Ishikawa (cell line): ENCODE measurements around the gene CASP8.

Experiments
- CREB1 ChIP-seq: IDR thresholded peaks from 2 replicates; pipeline ENCODE4 v1.6.1; 2012; ENCODE audit warnings: low read depth
- EGR1 ChIP-seq: IDR thresholded peaks from 2 replicates; pipeline ENCODE4 v1.6.1; 2012
- EP300 ChIP-seq: IDR thresholded peaks from 2 replicates; pipeline ENCODE4 v1.6.1; 2012; ENCODE audit warnings: borderline replicate concordance
- FOXM1 ChIP-seq: IDR thresholded peaks from 2 replicates; pipeline ENCODE4 v1.6.1; 2012; ENCODE audit warnings: low read depth, borderline replicate concordance
- MAX ChIP-seq: IDR thresholded peaks from 2 replicates; pipeline ENCODE4 v1.6.1; 2012
- REST ChIP-seq: IDR thresholded peaks from 2 replicates; pipeline ENCODE4 v1.6.1; 2012; ENCODE audit warnings: low read depth, mild to moderate bottlenecking
- TAF1 ChIP-seq: IDR thresholded peaks from 2 replicates; pipeline ENCODE4 v1.6.1; 2012; ENCODE audit warnings: low read depth, mild to moderate bottlenecking
- YY1 ChIP-seq: IDR thresholded peaks from 2 replicates; pipeline ENCODE4 v1.6.1; 2012; ENCODE audit warnings: low read depth

- no peak for TF ChIP-seq MAX
- no peak for TF ChIP-seq TAF1
- no peak for TF ChIP-seq YY1
- TF ChIP-seq REST, result no peak
- no peak for TF ChIP-seq CREB1
- no peak for TF ChIP-seq EGR1
- no peak for TF ChIP-seq EP300
- no peak for TF ChIP-seq FOXM1
Measured at GRCh38 chr2:201228912-201229290, 31.4 kb upstream of the CASP8 start.
